Measurements from ENCODE around the gene GRM3. TPM values are rescaled to one million over a fixed set of nuclear protein-coding genes. Genes with fewer than 3 reads are reported as not detected.

GRM3 gene
- total and polyA plus RNA-seq, 2 of the 4 experiments (the other 2 are of a cell fraction) = not detected

DNA sequence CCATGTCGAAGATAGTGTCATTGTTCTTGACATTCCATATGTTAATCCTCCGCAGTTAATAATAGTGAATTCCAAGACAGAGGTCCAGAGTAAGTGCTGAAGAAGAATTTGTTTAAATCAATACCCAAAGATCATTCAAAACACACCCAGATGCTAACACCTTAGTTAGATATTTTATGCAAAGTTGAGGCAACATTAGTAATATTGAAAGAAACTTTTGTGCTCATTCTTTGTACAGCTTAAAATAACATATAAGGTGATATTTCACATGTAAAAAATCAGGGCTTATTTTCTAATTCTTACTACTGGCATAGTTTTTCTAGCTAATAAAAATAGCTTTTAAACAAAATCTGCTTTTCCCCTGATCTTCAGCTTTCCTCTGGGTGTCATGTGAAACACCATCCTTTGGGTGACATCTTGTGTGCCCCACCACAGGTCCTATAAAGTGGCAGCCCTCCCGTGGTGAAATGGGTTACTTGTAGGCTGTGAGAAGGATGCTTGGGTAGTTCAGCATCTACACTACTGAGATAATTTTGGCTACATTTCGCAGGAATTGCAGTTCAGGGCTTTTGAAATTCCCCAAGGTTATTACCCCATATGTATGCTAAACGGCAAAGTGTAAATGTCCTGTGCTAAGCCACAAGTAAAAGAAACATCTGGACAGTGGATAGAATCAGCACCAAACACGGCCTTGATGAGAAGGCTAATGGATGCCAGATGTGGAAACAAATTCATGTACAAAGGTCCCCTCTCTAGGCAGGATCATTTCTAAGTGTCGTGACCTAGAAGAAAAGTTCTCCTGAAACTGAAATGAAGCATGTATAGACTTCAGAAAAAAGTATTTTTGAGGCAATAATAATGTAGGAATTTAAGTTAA lies 105.4 kb downstream of the GRM3 start:
- BruUV-seq (replicated peaks) = no TSS peak
- CTCF ChIA-PET = no interaction called here
- TF ChIP-seq CHD1 (IDR thresholded peaks at IDR 0.05; ENCODE audit: low read depth, low read length) = no peak
- no peak for TF ChIP-seq FOS (IDR thresholded peaks at IDR 0.05; ENCODE audit: low read depth, low read length)
- TF ChIP-seq, protein P1, sequence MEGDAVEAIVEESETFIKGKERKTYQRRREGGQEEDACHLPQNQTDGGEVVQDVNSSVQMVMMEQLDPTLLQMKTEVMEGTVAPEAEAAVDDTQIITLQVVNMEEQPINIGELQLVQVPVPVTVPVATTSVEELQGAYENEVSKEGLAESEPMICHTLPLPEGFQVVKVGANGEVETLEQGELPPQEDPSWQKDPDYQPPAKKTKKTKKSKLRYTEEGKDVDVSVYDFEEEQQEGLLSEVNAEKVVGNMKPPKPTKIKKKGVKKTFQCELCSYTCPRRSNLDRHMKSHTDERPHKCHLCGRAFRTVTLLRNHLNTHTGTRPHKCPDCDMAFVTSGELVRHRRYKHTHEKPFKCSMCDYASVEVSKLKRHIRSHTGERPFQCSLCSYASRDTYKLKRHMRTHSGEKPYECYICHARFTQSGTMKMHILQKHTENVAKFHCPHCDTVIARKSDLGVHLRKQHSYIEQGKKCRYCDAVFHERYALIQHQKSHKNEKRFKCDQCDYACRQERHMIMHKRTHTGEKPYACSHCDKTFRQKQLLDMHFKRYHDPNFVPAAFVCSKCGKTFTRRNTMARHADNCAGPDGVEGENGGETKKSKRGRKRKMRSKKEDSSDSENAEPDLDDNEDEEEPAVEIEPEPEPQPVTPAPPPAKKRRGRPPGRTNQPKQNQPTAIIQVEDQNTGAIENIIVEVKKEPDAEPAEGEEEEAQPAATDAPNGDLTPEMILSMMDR (conservative IDR thresholded peaks at IDR 0.05; ENCODE audit: low read depth, low read length) = no peak
- TF ChIP-seq ELK1 (IDR thresholded peaks at IDR 0.05; ENCODE audit: borderline replicate concordance, low read depth, low read length) = no peak
- TF ChIP-seq RAD21 (IDR thresholded peaks at IDR 0.05; ENCODE audit: low read length) = no peak
- TF ChIP-seq USF2 (IDR thresholded peaks at IDR 0.05; ENCODE audit: low read depth, low read length) = no peak
- no peak for TF ChIP-seq RFX5 (IDR thresholded peaks at IDR 0.05; ENCODE audit: low read depth, low read length)
- TF ChIP-seq MXI1 (IDR thresholded peaks at IDR 0.05; ENCODE audit: borderline replicate concordance, low read depth, low read length) = no peak
- TF ChIP-seq BHLHE40 (IDR thresholded peaks at IDR 0.05; ENCODE audit: low read depth, low read length) = no peak
- no peak for TF ChIP-seq NFE2L2 (IDR thresholded peaks at IDR 0.05; ENCODE audit: low read depth, low read length)
- no peak for TF ChIP-seq SMC3 (IDR thresholded peaks at IDR 0.05; ENCODE audit: low read depth, low read length)
- TF ChIP-seq RCOR1 (IDR thresholded peaks at IDR 0.05; ENCODE audit: insufficient replicate concordance, low read length) = no peak
- no peak for TF ChIP-seq POLR2A (IDR thresholded peaks at IDR 0.05; ENCODE audit: low read depth, low read length)
- no peak for TF ChIP-seq CEBPB (IDR thresholded peaks at IDR 0.05; ENCODE audit: low read depth, low read length)
- no peak for TF ChIP-seq MAFK (IDR thresholded peaks at IDR 0.05; ENCODE audit: low read depth, low read length)

More for the DNA sequence above, 105.4 kb downstream of the GRM3 start:
- H3K4me2 ChIP-seq (ENCODE audit: low read depth, low read length) = no peak overlapping the region
- no peak overlapping the region for H3K27ac ChIP-seq (ENCODE audit: insufficient read depth, low read length)
- H4K20me1 ChIP-seq (ENCODE audit: insufficient read depth, low read length) = no peaks in the 10 kb centered on the region
- no peak overlapping the region for H3K4me3 ChIP-seq (ENCODE audit: insufficient read depth, low read depth, low read length)
- H3K4me1 ChIP-seq (ENCODE audit: control insufficient read depth, insufficient read depth, low read length) = no peaks in the 10 kb centered on the region
- H4K5ac ChIP-seq (ENCODE audit: low read depth, low read length) = no peak overlapping the region
- H3K14ac ChIP-seq (replicated peaks; ENCODE audit: low read depth, low read length) = no peak overlapping the region
- no peak overlapping the region for H3K23ac ChIP-seq (ENCODE audit: low read depth, low read length)
- no peak overlapping the region for H2BK15ac ChIP-seq (ENCODE audit: low read depth, low read length)
- DNase-seq (no peak), ATAC-seq (ENCODE audit: low read depth) (no peak)
- no peak overlapping the region for H2AK9ac ChIP-seq (replicated peaks; ENCODE audit: low read depth, low read length, poor library complexity)
- no peak overlapping the region for H3K18ac ChIP-seq (ENCODE audit: low read depth, low read length)
- dilution Hi-C loops (cut with HindIII; ENCODE audit: low sequenced_read_pairs, unreplicated experiment) = no loop called here
- H4K8ac ChIP-seq (ENCODE audit: low read depth in 2 of 2, low read length in 2 of 2) = no peak overlapping the region
- H3K36me3 ChIP-seq (ENCODE audit: control insufficient read depth, insufficient read depth, low read length) = no peaks in the 10 kb centered on the region
- H3K4ac ChIP-seq (ENCODE audit: low read depth, low read length) = no peak overlapping the region
- no peaks in the 10 kb centered on the region for H3K27me3 ChIP-seq (ENCODE audit: control insufficient read depth, insufficient read depth, low read length)
- H2BK20ac ChIP-seq (ENCODE audit: low read depth, low read length) = no peak overlapping the region
- in situ Hi-C loops (cut with MboI; ENCODE audit: low sequenced_read_pairs) = no loop called here
- H2BK120ac ChIP-seq (ENCODE audit: low read depth, low read length) = no peak overlapping the region
- no peaks in the 10 kb centered on the region for H3K9me3 ChIP-seq (ENCODE audit: control insufficient read depth, insufficient read depth, low read length)
- H4K91ac ChIP-seq (ENCODE audit: insufficient read depth, low read depth, low read length) = no peak overlapping the region
- intact Hi-C loops (cut with micrococcal nuclease) = no loop called here
- H3K9ac ChIP-seq (ENCODE audit: low read depth, low read length) = no peak overlapping the region
- POLR2A ChIA-PET (ENCODE audit: unreplicated experiment) = no interaction called here
- H3K56ac ChIP-seq (ENCODE audit: extremely low read depth, insufficient read depth, low read length) = no peak overlapping the region
- no peak overlapping the region for H2BK5ac ChIP-seq (ENCODE audit: low read depth, low read length, poor library complexity, severe bottlenecking)
- no peak overlapping the region for H2AK5ac ChIP-seq (ENCODE audit: low read depth, low read length)
- no peaks in the 10 kb centered on the region for H3K9me1 ChIP-seq (ENCODE audit: insufficient read depth, low read length)
- H2AFZ ChIP-seq (replicated peaks; ENCODE audit: low read length, poor library complexity) = no peak overlapping the region
- no peaks in the 10 kb centered on the region for H3K79me1 ChIP-seq (ENCODE audit: low read depth in 1 of 2, low read length in 2 of 2)
- 0% methylated on average over 1 of the region's 7 CpGs; no CpG with 5 or more reads in 1 of the 2 experiments for WGBS, 2 experiments (ENCODE audit: extremely low coverage in 2 of 2, insufficient read length in 1 of 2)
